ENCODE results near the gene TUFT1. TPM values are rescaled to one million over a fixed set of nuclear protein-coding genes. Genes with fewer than 3 reads are reported as not detected.

TUFT1 gene
- total RNA-seq, 2 donors from 2014 or later: 15.2 to 29.0 TPM

DNA sequence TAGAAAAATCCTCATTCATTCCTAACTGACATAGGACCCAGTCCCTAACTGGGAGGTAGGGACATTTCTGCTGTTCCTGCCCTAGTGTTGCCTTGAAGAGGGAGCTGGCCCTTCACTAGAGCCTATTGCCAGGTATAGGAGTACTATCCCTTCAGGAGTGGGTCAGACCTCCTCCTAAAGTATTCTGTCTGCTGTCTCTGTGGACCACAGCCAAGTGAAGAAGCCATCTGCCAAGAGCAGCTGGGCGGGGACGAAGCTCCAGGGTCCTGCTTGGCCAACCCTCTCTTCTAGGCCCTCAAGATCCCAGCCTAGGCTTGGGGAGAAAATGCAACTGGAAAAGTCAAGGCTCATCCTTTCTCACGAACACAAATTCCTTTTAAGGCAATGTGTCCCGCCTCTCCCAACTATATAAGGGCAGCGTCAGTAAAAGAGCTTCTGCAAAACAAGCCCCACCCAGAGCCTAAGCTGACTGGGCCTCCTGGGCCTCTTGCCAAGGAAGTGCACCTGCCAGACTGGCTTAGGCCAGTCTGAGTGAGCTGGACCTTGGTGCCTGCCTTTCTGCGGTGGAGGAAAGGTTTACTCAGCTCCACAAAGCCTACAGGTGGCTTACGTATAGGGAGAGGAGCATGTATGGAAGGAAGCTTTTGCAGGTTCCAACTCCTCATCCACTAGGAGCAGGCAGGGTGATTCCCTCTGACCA, 638 bp upstream of the TUFT1 start:
- Histone ChIP-seq H3K4me1 (replicated peaks) (peaks cover 15% of the 10 kb centered on the region), H3K4me3 (peak overlapping the region; percentile 63 to 70), H3K27me3 (replicated peaks; ENCODE audit: insufficient read depth) (no peaks in the 10 kb centered on the region), H3K27ac (peak overlapping the region; percentile 96 to 97), H3K36me3 (no peaks in the 10 kb centered on the region), H3K9me3 (no peaks in the 10 kb centered on the region)
- peak; percentile 94 for DNase-seq (ENCODE audit: low spot score)
- WGBS: 11% methylated on average over 7 of the region's 7 CpGs
- TF ChIP-seq POLR2A (IDR thresholded peaks at IDR 0.05) (no peak), POLR2AphosphoS5 (IDR thresholded peaks at IDR 0.05) (peak; percentile 86)
- intact Hi-C loops (cut with DNase I): loop anchor here (5.0 to 10.0 kb wide), 4 partner anchors 55 to 235 kb away; partner anchors contain the start of gene RIIAD1

- WGBS: 8% methylated on average over 13 of the region's 13 CpGs
- intact Hi-C loops (cut with DNase I): loop anchor here (5.0 kb wide), 1 partner anchor 181 kb away; the partner anchor contains the start of gene RIIAD1
- H3K36me3 ChIP-seq: no peaks in the 10 kb centered on the region
- TF ChIP-seq POLR2A (IDR thresholded peaks at IDR 0.05): no peak
- TF ChIP-seq POLR2AphosphoS5 (IDR thresholded peaks at IDR 0.05): no peak
- TF ChIP-seq CTCF (IDR thresholded peaks at IDR 0.05): no peak
- peak overlapping the region; percentile 96 to 97 for H3K27ac ChIP-seq
- H3K4me3 ChIP-seq: peak overlapping the region; percentile 63 to 70
- H3K4me1 ChIP-seq (replicated peaks): peaks cover 15% of the 10 kb centered on the region
- no peaks in the 10 kb centered on the region for H3K27me3 ChIP-seq (replicated peaks; ENCODE audit: insufficient read depth)
- DNase-seq (ENCODE audit: low spot score): no peak
- H3K9me3 ChIP-seq: no peaks in the 10 kb centered on the region
These were observed 871 bp downstream of the TUFT1 start for GRCh38 chr1:151540982-151541377.

- no peaks in the 10 kb centered on the region for H3K9me3 ChIP-seq
- intact Hi-C loops (cut with DNase I): loop anchor here (5.0 kb wide), 1 partner anchor 181 kb away; the partner anchor contains the start of gene RIIAD1
- H3K4me1 ChIP-seq (replicated peaks): peaks cover 15% of the 10 kb centered on the region
- 84% methylated on average over 5 of the region's 5 CpGs for WGBS
- H3K27me3 ChIP-seq (replicated peaks; ENCODE audit: insufficient read depth): no peaks in the 10 kb centered on the region
- DNase-seq (ENCODE audit: low spot score): no peak
- H3K4me3 ChIP-seq: peak overlapping the region in 1 of 2 donors; percentile 70
- TF ChIP-seq POLR2A (IDR thresholded peaks at IDR 0.05) (no peak), POLR2AphosphoS5 (IDR thresholded peaks at IDR 0.05) (no peak), CTCF (IDR thresholded peaks at IDR 0.05) (no peak)
- H3K36me3 ChIP-seq: no peaks in the 10 kb centered on the region
- H3K27ac ChIP-seq: peak overlapping the region in 1 of 2 donors; percentile 96
These were observed 1.6 kb downstream of the TUFT1 start for GRCh38 chr1:151541752-151542151.

- Histone ChIP-seq H3K27ac (peak overlapping the region; percentile 57 to 63), H3K36me3 (no peaks in the 10 kb centered on the region), H3K27me3 (replicated peaks; ENCODE audit: insufficient read depth) (no peaks in the 10 kb centered on the region), H3K4me3 (no peak overlapping the region), H3K4me1 (replicated peaks) (peaks cover 15% of the 10 kb centered on the region), H3K9me3 (no peaks in the 10 kb centered on the region)
- TF ChIP-seq POLR2AphosphoS5 (IDR thresholded peaks at IDR 0.05): peak; percentile 65
- TF ChIP-seq POLR2A (IDR thresholded peaks at IDR 0.05): no peak
- intact Hi-C loops (cut with DNase I): loop anchor here (5.0 kb wide), 1 partner anchor 180 kb away; the partner anchor contains the start of gene RIIAD1
- DNase-seq (ENCODE audit: low spot score): peak; percentile 58
- whole genome bisulfite sequencing: 18% methylated on average over 3 of the region's 3 CpGs
These were observed 2.6 kb downstream of the TUFT1 start for GRCh38 chr1:151542710-151543129.

DNA sequence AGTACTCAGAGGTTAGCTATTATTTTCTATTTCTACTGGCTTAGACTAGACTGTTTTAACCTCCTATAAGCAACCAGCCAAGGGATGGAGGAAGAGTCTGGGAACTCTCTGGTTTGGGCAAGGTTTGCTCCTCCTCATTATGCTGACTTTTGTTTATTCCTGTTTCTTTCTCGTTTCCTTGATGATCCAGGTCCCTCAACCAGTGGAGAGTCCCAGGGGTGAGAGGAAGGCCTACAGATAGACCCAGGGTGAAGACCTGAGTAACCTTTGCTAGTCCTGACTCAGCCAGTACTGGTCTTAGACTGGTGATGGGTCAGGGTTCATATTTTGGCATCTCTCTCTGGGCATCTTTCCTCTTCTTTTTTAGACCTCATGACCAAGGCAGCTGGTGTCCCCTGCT, 5.4 kb downstream of the TUFT1 start:
- Histone ChIP-seq H3K4me1 (replicated peaks) (peaks cover 12% of the 10 kb centered on the region), H3K27me3 (replicated peaks; ENCODE audit: insufficient read depth) (no peaks in the 10 kb centered on the region), H3K9me3 (no peaks in the 10 kb centered on the region), H3K27ac (no peak overlapping the region), H3K36me3 (no peaks in the 10 kb centered on the region), H3K4me3 (no peak overlapping the region)
- DNase-seq (ENCODE audit: low spot score): no peak
- 69% methylated on average over 1 of the region's 1 CpG for WGBS
- intact Hi-C loops (cut with DNase I): no loop called here
- TF ChIP-seq CTCF (IDR thresholded peaks at IDR 0.05) (no peak), POLR2A (IDR thresholded peaks at IDR 0.05) (no peak), POLR2AphosphoS5 (IDR thresholded peaks at IDR 0.05) (no peak)
